Bronchial epithelial cell (primary cell): ENCODE data around the gene CMYA5. TPM values are rescaled to one million over a fixed set of nuclear protein-coding genes. Genes with fewer than 3 reads are reported as not detected.

Experiments
- DNase-seq: peaks from one replicate; pipeline ENCODE4 v3.0.0-alpha.2; 2010; ENCODE audit warnings: low read depth
- FAIRE-seq: peaks from 2 replicates; lab custom pipeline; 2011; peaks lifted over from hg19 to GRCh38; lab: Jason Lieb, UNC
- H3K27me3 ChIP-seq: 2 replicates; pipeline ENCODE4 v1.5.1; 2011; ENCODE audit warnings: low read length; ENCODE audit not compliant: control insufficient read depth, insufficient read depth
- H3K36me3 ChIP-seq: 2 replicates; pipeline ENCODE4 v1.5.1; 2011; ENCODE audit warnings: low read length; ENCODE audit not compliant: control insufficient read depth, insufficient read depth
- H3K4me3 ChIP-seq: 2 replicates; pipeline ENCODE4 v1.5.1; 2011; ENCODE audit warnings: mild to moderate bottlenecking, low read depth, low read length, control low read depth
- total RNA-seq: library from RNA; depleted of rRNA; stranded (reverse); fragments of >200 nt; gene quantifications from 2 replicates; pipeline ENCODE4 v1.2.1, GENCODE V29; 2014
- TF ChIP-seq, protein P1 (sequence below): IDR thresholded peaks from 2 replicates; pipeline ENCODE4 v1.5.1; 2011; ENCODE audit warnings: mild to moderate bottlenecking, moderate library complexity, low read length, control low read depth, inconsistent platforms; ENCODE audit not compliant: insufficient read depth, severe bottlenecking

Gene CMYA5
- total RNA-seq = 0.26 and 0.77 TPM in 2 replicates

DNA sequence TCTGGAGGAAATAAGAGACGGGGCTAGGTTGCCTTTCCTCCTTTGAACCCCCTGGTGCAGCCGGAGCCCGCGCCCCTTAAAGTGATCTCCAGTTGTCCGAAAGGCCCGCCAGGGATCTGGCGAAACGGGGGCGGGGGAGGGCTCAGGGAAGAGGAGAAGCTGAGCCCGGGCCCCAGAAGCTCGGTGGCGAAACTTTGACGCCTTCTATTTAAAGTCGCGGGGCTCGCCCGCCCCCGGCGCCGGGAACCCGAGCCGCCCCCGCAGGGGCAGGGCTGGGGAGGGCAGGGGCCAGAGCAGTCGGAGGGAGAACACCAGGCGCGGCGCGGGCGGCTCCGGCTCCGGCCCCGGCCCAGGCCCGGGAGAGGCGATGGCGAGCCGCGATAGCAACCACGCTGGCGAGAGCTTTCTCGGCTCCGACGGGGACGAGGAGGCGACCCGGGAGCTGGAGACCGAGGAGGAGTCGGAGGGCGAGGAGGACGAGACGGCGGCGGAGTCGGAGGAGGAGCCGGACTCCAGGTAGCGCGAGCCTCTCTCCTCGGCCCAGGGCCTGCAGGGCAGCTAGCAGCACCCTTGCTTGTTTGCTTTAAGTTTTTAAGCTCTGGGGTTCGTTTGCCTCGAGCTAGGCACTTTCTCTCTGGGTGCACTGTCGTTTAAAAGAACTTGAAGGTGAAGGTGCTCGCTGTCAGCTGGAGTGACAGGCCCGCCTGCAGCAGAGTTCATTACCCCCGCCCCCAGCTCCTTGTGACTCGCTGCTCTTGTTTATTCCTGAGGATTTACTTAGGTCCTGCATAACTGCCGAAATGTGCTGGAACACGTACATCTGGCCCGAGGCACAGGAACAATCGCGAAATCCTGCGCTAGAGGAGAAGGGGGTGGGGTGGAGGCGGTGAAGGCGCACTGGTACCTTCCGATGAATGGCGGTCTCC is at the start of gene CMYA5:
Gene CMYA5 (plus strand): TSS at position 296 of the 926 bp plus-strand sequence. CDS start 72 bp downstream, at position 368.
- DNase-seq (peak; percentile 86), FAIRE-seq (no peak)
- H3K4me3 ChIP-seq = peak within 1 kb of the TSS; percentile 49
- TF ChIP-seq, protein P1, sequence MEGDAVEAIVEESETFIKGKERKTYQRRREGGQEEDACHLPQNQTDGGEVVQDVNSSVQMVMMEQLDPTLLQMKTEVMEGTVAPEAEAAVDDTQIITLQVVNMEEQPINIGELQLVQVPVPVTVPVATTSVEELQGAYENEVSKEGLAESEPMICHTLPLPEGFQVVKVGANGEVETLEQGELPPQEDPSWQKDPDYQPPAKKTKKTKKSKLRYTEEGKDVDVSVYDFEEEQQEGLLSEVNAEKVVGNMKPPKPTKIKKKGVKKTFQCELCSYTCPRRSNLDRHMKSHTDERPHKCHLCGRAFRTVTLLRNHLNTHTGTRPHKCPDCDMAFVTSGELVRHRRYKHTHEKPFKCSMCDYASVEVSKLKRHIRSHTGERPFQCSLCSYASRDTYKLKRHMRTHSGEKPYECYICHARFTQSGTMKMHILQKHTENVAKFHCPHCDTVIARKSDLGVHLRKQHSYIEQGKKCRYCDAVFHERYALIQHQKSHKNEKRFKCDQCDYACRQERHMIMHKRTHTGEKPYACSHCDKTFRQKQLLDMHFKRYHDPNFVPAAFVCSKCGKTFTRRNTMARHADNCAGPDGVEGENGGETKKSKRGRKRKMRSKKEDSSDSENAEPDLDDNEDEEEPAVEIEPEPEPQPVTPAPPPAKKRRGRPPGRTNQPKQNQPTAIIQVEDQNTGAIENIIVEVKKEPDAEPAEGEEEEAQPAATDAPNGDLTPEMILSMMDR = no peak
- H3K27me3 ChIP-seq = no peaks in the 10 kb centered on the region
- no peaks in the 10 kb centered on the region for H3K36me3 ChIP-seq

DNA sequence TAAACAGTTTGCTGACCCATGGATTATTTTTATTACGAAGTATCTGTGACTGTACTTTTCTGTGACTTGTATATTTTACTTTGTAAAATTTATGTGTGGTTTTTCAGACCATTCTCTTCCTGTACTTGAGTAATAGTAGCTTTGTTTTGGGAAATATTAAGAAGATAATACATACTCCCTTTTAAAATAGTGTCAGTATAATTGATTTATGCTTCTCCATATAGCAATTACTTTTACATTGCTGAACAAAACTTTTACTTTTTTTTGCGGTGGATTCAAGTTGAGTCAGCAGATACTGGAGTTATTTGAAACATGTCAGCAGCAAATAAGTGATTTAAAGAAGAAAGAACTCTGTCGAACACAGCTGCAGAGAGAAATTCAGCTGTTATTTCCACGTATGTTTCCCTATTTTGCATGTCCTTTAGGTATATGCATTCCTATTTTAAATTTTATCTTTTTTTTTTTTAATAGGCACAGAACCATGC is 49.0 kb upstream of the CMYA5 start:
- H3K4me3 ChIP-seq = no peak overlapping the region
- no peaks in the 10 kb centered on the region for H3K27me3 ChIP-seq
- no peak for FAIRE-seq
- no peaks in the 10 kb centered on the region for H3K36me3 ChIP-seq
- DNase-seq = no peak
- TF ChIP-seq, protein P1 = no peak

DNA sequence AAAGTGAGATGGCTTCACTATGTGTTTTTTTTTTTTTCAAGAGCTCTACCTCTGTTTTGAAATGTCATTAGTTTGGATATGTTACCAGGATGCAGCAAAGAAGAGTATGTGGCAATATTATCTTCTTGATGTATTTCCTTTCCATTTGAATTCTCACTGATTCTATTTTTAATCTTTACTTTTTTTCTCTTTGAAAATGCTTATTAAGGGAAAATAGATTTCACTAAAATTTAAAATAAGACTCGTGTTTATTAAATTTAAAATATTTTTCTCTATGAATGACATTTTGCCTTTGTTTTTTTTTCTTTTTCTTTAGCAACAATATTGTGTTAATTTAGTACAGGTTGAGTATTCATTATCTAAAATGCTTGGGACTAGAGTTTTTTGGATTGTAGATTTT is 48.2 kb upstream of the CMYA5 start:
- FAIRE-seq (no peak), DNase-seq (no peak)
- no peak overlapping the region for H3K4me3 ChIP-seq
- TF ChIP-seq, protein P1 = no peak
- no peaks in the 10 kb centered on the region for H3K27me3 ChIP-seq
- peaks cover 3% of the 10 kb centered on the region for H3K36me3 ChIP-seq

DNA sequence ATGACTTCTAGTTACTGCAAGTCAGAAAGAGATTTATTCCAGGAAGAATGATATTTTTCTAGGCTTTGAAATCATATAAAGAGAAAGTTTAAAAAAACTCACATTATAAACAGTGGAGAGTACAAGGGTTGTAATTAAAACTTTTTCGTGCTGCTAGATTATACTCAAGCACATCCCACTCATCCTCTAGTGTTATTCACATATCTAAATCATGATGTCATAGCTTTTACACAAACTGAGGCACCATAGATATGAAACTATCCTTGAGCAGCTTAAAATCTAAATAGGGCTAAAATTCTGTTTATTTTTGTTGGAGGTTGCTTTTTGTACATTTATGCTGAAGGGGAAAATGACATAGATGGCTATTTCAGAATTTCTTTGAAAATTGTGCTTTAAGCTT is 47.4 kb upstream of the CMYA5 start:
- no peak overlapping the region for H3K4me3 ChIP-seq
- TF ChIP-seq, protein P1 = no peak
- H3K36me3 ChIP-seq = peaks cover 4% of the 10 kb centered on the region
- no peak for DNase-seq
- no peak for FAIRE-seq
- H3K27me3 ChIP-seq = no peaks in the 10 kb centered on the region

DNA sequence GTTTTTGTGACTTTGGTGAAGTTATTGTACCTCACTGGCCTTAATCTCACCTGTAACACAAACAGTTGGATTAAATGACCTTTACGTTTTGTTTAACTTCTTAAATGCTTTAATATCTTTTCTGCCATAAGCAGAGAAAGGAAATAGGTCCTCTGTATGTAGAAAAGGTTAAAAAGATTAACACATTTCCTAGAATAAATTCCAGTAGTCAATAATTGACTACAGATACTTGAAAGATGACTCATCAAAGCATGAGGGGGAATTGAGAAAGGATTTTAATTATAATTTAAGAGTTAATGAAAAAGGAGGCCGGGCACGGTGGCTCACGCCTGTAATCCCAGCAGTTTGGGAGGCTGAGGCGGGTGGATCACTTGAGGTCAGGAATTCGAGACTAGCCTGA is 35.8 kb upstream of the CMYA5 start:
- TF ChIP-seq, protein P1 = no peak
- Histone ChIP-seq H3K4me3 (no peak overlapping the region), H3K27me3 (no peaks in the 10 kb centered on the region), H3K36me3 (no peaks in the 10 kb centered on the region)
- no peak for FAIRE-seq
- no peak for DNase-seq
